ENCODE measurements around the gene FUS. TPM values are rescaled to one million over a fixed set of nuclear protein-coding genes. Genes with fewer than 3 reads are reported as not detected.

The FUS gene
- total RNA-seq, 1 experiment from 2014 or later = 522 TPM

GRCh38 chr16:31206776-31207175, 26.8 kb downstream of the FUS start (continued):
- no peak for TF ChIP-seq ZBTB33 (IDR thresholded peaks at IDR 0.05; ENCODE audit: extremely low read depth, insufficient replicate concordance, low read length)

GRCh38 chr16:31213342-31213741, 33.4 kb downstream of the FUS start:
- Histone ChIP-seq H3K9me2 (ENCODE audit: insufficient read depth) (no peaks in the 10 kb centered on the region), H3K9me3 (ENCODE audit: control insufficient read depth in 1 of 2, insufficient read depth in 1 of 2, low read depth in 1 of 2, low read length in 2 of 2) (no peaks in the 10 kb centered on the region), H3K4me3 (replicated peaks in 1 of 2; ENCODE audit: low read depth in 1 of 2, low read length in 2 of 2) (peak overlapping the region; percentile 89 to 96), H3K79me2 (ENCODE audit: insufficient read depth, low read length) (peaks cover 38% of the 10 kb centered on the region), H3K4me2 (ENCODE audit: low read length) (peak overlapping the region; percentile 100), H3K4me1 (ENCODE audit: control insufficient read depth in 1 of 2, insufficient read depth in 2 of 2, low read length in 2 of 2) (peaks cover 9 to 33% of the 10 kb centered on the region in 2 experiments), H3K36me3 (ENCODE audit: control insufficient read depth in 1 of 2, insufficient read depth in 2 of 2, low read length in 2 of 2) (no peaks in the 10 kb centered on the region), H2AFZ (ENCODE audit: low read depth, low read length, poor library complexity, severe bottlenecking) (no peak overlapping the region), H4K20me1 (ENCODE audit: insufficient read depth) (no peaks in the 10 kb centered on the region), H3K9ac (ENCODE audit: low read length) (peak overlapping the region; percentile 89), H3K27ac (ENCODE audit: low read depth, low read length) (peak overlapping the region; percentile 95), H3K27me3 (ENCODE audit: insufficient read depth, low read length) (no peaks in the 10 kb centered on the region)
- no peak for TF ChIP-seq CTCF (IDR thresholded peaks at IDR 0.05 in 2 of 3, conservative IDR thresholded peaks at IDR 0.05 in 1 of 3; ENCODE audit: borderline replicate concordance in 1 of 3, insufficient read depth in 1 of 3, low read depth in 2 of 3, low read length in 2 of 3)
- TF ChIP-seq FOSL1 (IDR thresholded peaks at IDR 0.05; ENCODE audit: low read depth) = no peak
- TSS peak; percentile 62 for BruUV-seq (replicated peaks)
- ChIA-PET POLR2A (interaction anchor here (0.7 to 1.9 kb wide), 6 partner anchors 12 to 230 kb away, joined by 3 to 13 read pairs (median 3); partner anchors contain the start of genes FUS, ZNF646 and ZNF668), RAD21 (ENCODE audit: low non-redundant PET in 1 of 2, low total read pairs in 2 of 2, uncharacterized antibody in 2 of 2, unreplicated experiment in 2 of 2) (no interaction called here), CTCF (interaction anchor here (0.7 to 1.0 kb wide), 3 partner anchors 120 to 260 kb away, joined by 3 to 4 read pairs (median 3); no protein-coding TSS in a partner anchor)
- no peak for DNase-seq (ENCODE audit: low read depth, low spot score)
- no peak for ATAC-seq
- intact Hi-C loops (cut with micrococcal nuclease) = loop anchor here (5.0 to 10.0 kb wide), 2 partner anchors 169 to 241 kb away; partner anchors contain the start of gene ARMC5
